ENCODE results near the gene SPATA2L.
"Not testable (repeated sequence)": the region's sequence is repeated elsewhere in the genome, so short reads cannot be mapped to it uniquely, and the experiment has no call there.

SPATA2L gene

GRCh38 chr16:89697616-89698331, 3.7 kb downstream of the SPATA2L start:
- Mint-ChIP-seq H3K27ac (ENCODE audit: low read depth) (peak overlapping the region; percentile 29), H3K27me3 (no peaks in the 10 kb centered on the region), H3K4me3 (no peak overlapping the region), H3K4me1 (peaks cover 31% of the 10 kb centered on the region), H3K36me3 (ENCODE audit: insufficient read depth) (peaks cover 32% of the 10 kb centered on the region), H3K9me3 (no peaks in the 10 kb centered on the region)
- DNase-seq (ENCODE audit: low spot score in 2 of 2): no peak
- ATAC-seq (replicated peaks; ENCODE audit: extremely low read depth, poor library complexity, severe bottlenecking): no peak

- H3K9me3 Mint-ChIP-seq: no peaks in the 10 kb centered on the region
- no peak overlapping the region for H3K27ac Mint-ChIP-seq (ENCODE audit: low read depth)
- no peak overlapping the region for H3K4me3 Mint-ChIP-seq
- no peak for ATAC-seq (replicated peaks; ENCODE audit: extremely low read depth, poor library complexity, severe bottlenecking)
- H3K27me3 Mint-ChIP-seq: no peaks in the 10 kb centered on the region
- peaks cover 31% of the 10 kb centered on the region for H3K4me1 Mint-ChIP-seq
- no peak for DNase-seq (ENCODE audit: low spot score in 2 of 2)
- H3K36me3 Mint-ChIP-seq (ENCODE audit: insufficient read depth): peaks cover 33% of the 10 kb centered on the region
Observed at GRCh38 chr16:89697161-89697615, 4.3 kb downstream of the SPATA2L start.

- H3K4me1 Mint-ChIP-seq: peaks cover 31% of the 10 kb centered on the region
- DNase-seq (ENCODE audit: low spot score in 2 of 2) (peak in 1 of 2 donors; percentile 40), ATAC-seq (replicated peaks; ENCODE audit: extremely low read depth, poor library complexity, severe bottlenecking) (no peak)
- H3K27ac Mint-ChIP-seq (ENCODE audit: low read depth): no peak overlapping the region
- no peaks in the 10 kb centered on the region for H3K27me3 Mint-ChIP-seq
- H3K9me3 Mint-ChIP-seq: no peaks in the 10 kb centered on the region
- H3K4me3 Mint-ChIP-seq: peak overlapping the region; percentile 16
- H3K36me3 Mint-ChIP-seq (ENCODE audit: insufficient read depth): peaks cover 34% of the 10 kb centered on the region
Observed at GRCh38 chr16:89696670-89697128, 4.8 kb downstream of the SPATA2L start.

GRCh38 chr16:89695875-89696669, 5.4 kb downstream of the SPATA2L start:
- Mint-ChIP-seq H3K36me3 (ENCODE audit: insufficient read depth) (peaks cover 36% of the 10 kb centered on the region), H3K4me1 (peaks cover 31% of the 10 kb centered on the region), H3K4me3 (peak overlapping the region; percentile 16), H3K27ac (ENCODE audit: low read depth) (no peak overlapping the region), H3K9me3 (no peaks in the 10 kb centered on the region), H3K27me3 (no peaks in the 10 kb centered on the region)
- no peak for ATAC-seq (replicated peaks; ENCODE audit: extremely low read depth, poor library complexity, severe bottlenecking)
- DNase-seq (ENCODE audit: low spot score in 2 of 2): no peak

- Mint-ChIP-seq H3K4me1 (peaks cover 33% of the 10 kb centered on the region), H3K36me3 (ENCODE audit: insufficient read depth) (peaks cover 37% of the 10 kb centered on the region), H3K27ac (ENCODE audit: low read depth) (no peak overlapping the region), H3K4me3 (peak overlapping the region; percentile 7), H3K27me3 (no peaks in the 10 kb centered on the region), H3K9me3 (no peaks in the 10 kb centered on the region)
- ATAC-seq (replicated peaks; ENCODE audit: extremely low read depth, poor library complexity, severe bottlenecking) (no peak), DNase-seq (ENCODE audit: low spot score in 2 of 2) (no peak)
Observed at GRCh38 chr16:89695086-89695874, 6.2 kb downstream of the SPATA2L start.

GRCh38 chr16:89694784-89695085, 6.8 kb downstream of the SPATA2L start:
- H3K27ac Mint-ChIP-seq (ENCODE audit: low read depth); H3K27me3 Mint-ChIP-seq; H3K9me3 Mint-ChIP-seq; ATAC-seq (replicated peaks; ENCODE audit: extremely low read depth, poor library complexity, severe bottlenecking); DNase-seq (ENCODE audit: low spot score in 2 of 2); H3K4me3 Mint-ChIP-seq: not testable (repeated sequence)
- peaks cover 38% of the 10 kb centered on the region for H3K36me3 Mint-ChIP-seq (ENCODE audit: insufficient read depth)
- H3K4me1 Mint-ChIP-seq: peaks cover 32% of the 10 kb centered on the region

GRCh38 chr16:89693931-89694783, 7.3 kb downstream of the SPATA2L start:
- H3K27ac Mint-ChIP-seq (ENCODE audit: low read depth): no peak overlapping the region
- peaks cover 38% of the 10 kb centered on the region for H3K36me3 Mint-ChIP-seq (ENCODE audit: insufficient read depth)
- DNase-seq (ENCODE audit: low spot score in 2 of 2) (no peak), ATAC-seq (replicated peaks; ENCODE audit: extremely low read depth, poor library complexity, severe bottlenecking) (no peak)
- peaks cover 30% of the 10 kb centered on the region for H3K4me1 Mint-ChIP-seq
- H3K27me3 Mint-ChIP-seq: no peaks in the 10 kb centered on the region
- H3K9me3 Mint-ChIP-seq: no peaks in the 10 kb centered on the region
- H3K4me3 Mint-ChIP-seq: no peak overlapping the region

GRCh38 chr16:89693289-89693731, 8.2 kb downstream of the SPATA2L start:
- no peak for ATAC-seq (replicated peaks; ENCODE audit: extremely low read depth, poor library complexity, severe bottlenecking)
- Mint-ChIP-seq H3K27me3 (no peaks in the 10 kb centered on the region), H3K4me1 (peaks cover 26% of the 10 kb centered on the region), H3K4me3 (no peak overlapping the region), H3K36me3 (ENCODE audit: insufficient read depth) (peaks cover 36% of the 10 kb centered on the region), H3K27ac (ENCODE audit: low read depth) (no peak overlapping the region), H3K9me3 (no peaks in the 10 kb centered on the region)
- DNase-seq (ENCODE audit: low spot score in 2 of 2): no peak

GRCh38 chr16:89691986-89692569, 9.4 kb downstream of the SPATA2L start:
- H3K27me3 Mint-ChIP-seq: no peaks in the 10 kb centered on the region
- H3K9me3 Mint-ChIP-seq: no peaks in the 10 kb centered on the region
- no peak for DNase-seq (ENCODE audit: low spot score in 2 of 2)
- H3K4me3 Mint-ChIP-seq: no peak overlapping the region
- H3K4me1 Mint-ChIP-seq: peaks cover 35% of the 10 kb centered on the region
- no peak for ATAC-seq (replicated peaks; ENCODE audit: extremely low read depth, poor library complexity, severe bottlenecking)
- H3K27ac Mint-ChIP-seq (ENCODE audit: low read depth): no peak overlapping the region
- H3K36me3 Mint-ChIP-seq (ENCODE audit: insufficient read depth): peaks cover 39% of the 10 kb centered on the region

GRCh38 chr16:89691231-89691985, 10.1 kb downstream of the SPATA2L start:
- DNase-seq (ENCODE audit: low spot score in 2 of 2): no peak
- Mint-ChIP-seq H3K27me3 (no peaks in the 10 kb centered on the region), H3K27ac (ENCODE audit: low read depth) (no peak overlapping the region), H3K36me3 (ENCODE audit: insufficient read depth) (peaks cover 39% of the 10 kb centered on the region), H3K9me3 (no peaks in the 10 kb centered on the region), H3K4me1 (peaks cover 32% of the 10 kb centered on the region), H3K4me3 (no peak overlapping the region)
- no peak for ATAC-seq (replicated peaks; ENCODE audit: extremely low read depth, poor library complexity, severe bottlenecking)

GRCh38 chr16:89690392-89690901, 11.1 kb downstream of the SPATA2L start:
- DNase-seq (ENCODE audit: low spot score in 2 of 2) (no peak), ATAC-seq (replicated peaks; ENCODE audit: extremely low read depth, poor library complexity, severe bottlenecking) (no peak)
- Mint-ChIP-seq H3K36me3 (ENCODE audit: insufficient read depth) (peaks cover 41% of the 10 kb centered on the region), H3K9me3 (no peaks in the 10 kb centered on the region), H3K27ac (ENCODE audit: low read depth) (no peak overlapping the region), H3K4me1 (peaks cover 28% of the 10 kb centered on the region), H3K4me3 (no peak overlapping the region), H3K27me3 (no peaks in the 10 kb centered on the region)

Data from central memory CD8-positive, alpha-beta T cell (primary cell).